Osteoblast (primary cell): ENCODE data around the gene CASP6. TPM values are rescaled to one million over a fixed set of nuclear protein-coding genes. Genes with fewer than 3 reads are reported as not detected.

Source experiments
- DNase-seq: peaks from one replicate; pipeline ENCODE4 v3.0.0; 2011; ENCODE audit warnings: low spot score, mixed read lengths; ENCODE audit not compliant: insufficient read length; ENCODE audit errors: missing footprints
- H2AFZ ChIP-seq: 2 replicates; pipeline ENCODE4 v1.6.0; 2011; ENCODE audit warnings: mild to moderate bottlenecking, low read length
- H3K27ac ChIP-seq: 2 replicates; pipeline ENCODE4 v1.5.1; 2011; ENCODE audit warnings: mild to moderate bottlenecking, low read depth, low read length, moderate library complexity
- H3K27me3 ChIP-seq: 2 replicates; pipeline ENCODE4 v1.6.0; 2012; ENCODE audit warnings: mild to moderate bottlenecking, control low read depth, inconsistent platforms, low read length, moderate library complexity; ENCODE audit not compliant: insufficient read depth
- H3K36me3 ChIP-seq: 2 replicates; pipeline ENCODE4 v1.5.1; 2011; ENCODE audit warnings: mild to moderate bottlenecking, low read length, control low read depth, moderate library complexity; ENCODE audit not compliant: insufficient read depth
- H3K4me1 ChIP-seq: 2 replicates; pipeline ENCODE4 v1.5.1; 2011; ENCODE audit warnings: mild to moderate bottlenecking, low read length, control low read depth, moderate library complexity; ENCODE audit not compliant: insufficient read depth
- H3K4me2 ChIP-seq: 2 replicates; pipeline ENCODE4 v1.6.0; 2011; ENCODE audit warnings: mild to moderate bottlenecking, low read length; ENCODE audit not compliant: insufficient read depth
- H3K4me3 ChIP-seq: fragments of 200-600 bp; sonication (generic); 3 replicates; pipeline ENCODE4 v1.5.1; 2012; ENCODE audit warnings: mild to moderate bottlenecking, low read length, inconsistent platforms; ENCODE audit not compliant: insufficient read depth
- H3K79me2 ChIP-seq: 2 replicates; pipeline ENCODE4 v1.6.0; 2012; ENCODE audit warnings: mild to moderate bottlenecking, low read length, control low read depth, inconsistent platforms; ENCODE audit not compliant: insufficient read depth
- H3K9me3 ChIP-seq: 2 replicates; pipeline ENCODE4 v1.5.1; 2011; ENCODE audit warnings: low read depth, low read length, control low read depth
- H4K20me1 ChIP-seq: 2 replicates; pipeline ENCODE4 v1.6.0; 2012; ENCODE audit warnings: mild to moderate bottlenecking, low read length, control low read depth; ENCODE audit not compliant: insufficient read depth
- total RNA-seq: library from RNA; depleted of rRNA; stranded (reverse); fragments of >200 nt; gene quantifications from 2 replicates; pipeline ENCODE4 v1.2.3, GENCODE V29; 2012
- TF ChIP-seq, protein P1 (sequence below): IDR thresholded peaks from 2 replicates; pipeline ENCODE4 v1.5.1; 2011; ENCODE audit warnings: mild to moderate bottlenecking, low read depth, low read length, moderate library complexity; ENCODE audit errors: extremely low read depth

Gene CASP6
- total RNA-seq, 1 donor: 25.3 TPM

DNA sequence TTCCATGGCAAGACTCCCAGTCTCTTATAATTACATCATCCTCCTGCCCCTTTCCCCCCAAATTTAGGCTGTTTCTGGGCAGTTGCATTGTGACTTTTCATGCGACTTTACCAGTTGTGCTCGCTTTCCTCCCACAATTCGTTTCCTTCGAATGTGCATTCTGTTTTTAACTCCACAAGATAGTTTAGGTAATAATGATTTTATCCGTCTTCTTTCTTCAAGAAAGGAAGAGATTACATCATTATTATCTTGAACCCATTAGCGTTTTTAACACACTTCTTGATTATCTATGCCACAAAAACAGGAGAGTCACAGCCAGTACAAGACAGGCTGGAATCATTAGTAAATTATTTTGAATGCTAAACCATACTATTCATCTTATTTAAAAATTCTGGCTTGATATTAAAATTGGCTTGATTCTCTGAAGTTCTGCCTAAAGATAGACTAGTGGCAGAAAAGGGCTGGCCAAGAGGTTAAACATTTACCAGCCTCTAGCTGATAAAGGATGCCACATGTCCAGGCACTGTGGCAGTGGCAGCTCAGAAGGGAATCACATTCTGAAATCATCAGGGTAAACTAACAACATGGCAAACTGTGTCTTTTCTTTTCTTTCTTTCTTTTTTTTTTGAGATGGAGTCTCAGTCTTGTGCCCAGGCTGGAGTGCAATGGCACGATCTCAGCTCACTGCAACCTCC, 46.3 kb upstream of the CASP6 start:
- H3K4me3 ChIP-seq: no peak overlapping the region
- no peaks in the 10 kb centered on the region for H4K20me1 ChIP-seq
- TF ChIP-seq, protein P1, sequence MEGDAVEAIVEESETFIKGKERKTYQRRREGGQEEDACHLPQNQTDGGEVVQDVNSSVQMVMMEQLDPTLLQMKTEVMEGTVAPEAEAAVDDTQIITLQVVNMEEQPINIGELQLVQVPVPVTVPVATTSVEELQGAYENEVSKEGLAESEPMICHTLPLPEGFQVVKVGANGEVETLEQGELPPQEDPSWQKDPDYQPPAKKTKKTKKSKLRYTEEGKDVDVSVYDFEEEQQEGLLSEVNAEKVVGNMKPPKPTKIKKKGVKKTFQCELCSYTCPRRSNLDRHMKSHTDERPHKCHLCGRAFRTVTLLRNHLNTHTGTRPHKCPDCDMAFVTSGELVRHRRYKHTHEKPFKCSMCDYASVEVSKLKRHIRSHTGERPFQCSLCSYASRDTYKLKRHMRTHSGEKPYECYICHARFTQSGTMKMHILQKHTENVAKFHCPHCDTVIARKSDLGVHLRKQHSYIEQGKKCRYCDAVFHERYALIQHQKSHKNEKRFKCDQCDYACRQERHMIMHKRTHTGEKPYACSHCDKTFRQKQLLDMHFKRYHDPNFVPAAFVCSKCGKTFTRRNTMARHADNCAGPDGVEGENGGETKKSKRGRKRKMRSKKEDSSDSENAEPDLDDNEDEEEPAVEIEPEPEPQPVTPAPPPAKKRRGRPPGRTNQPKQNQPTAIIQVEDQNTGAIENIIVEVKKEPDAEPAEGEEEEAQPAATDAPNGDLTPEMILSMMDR: no peak
- no peak overlapping the region for H3K4me2 ChIP-seq
- H3K79me2 ChIP-seq: no peaks in the 10 kb centered on the region
- no peak overlapping the region for H3K27ac ChIP-seq
- H2AFZ ChIP-seq: no peak overlapping the region
- H3K4me1 ChIP-seq: no peaks in the 10 kb centered on the region
- no peak for DNase-seq
- no peaks in the 10 kb centered on the region for H3K9me3 ChIP-seq
- no peaks in the 10 kb centered on the region for H3K27me3 ChIP-seq
- no peaks in the 10 kb centered on the region for H3K36me3 ChIP-seq

DNA sequence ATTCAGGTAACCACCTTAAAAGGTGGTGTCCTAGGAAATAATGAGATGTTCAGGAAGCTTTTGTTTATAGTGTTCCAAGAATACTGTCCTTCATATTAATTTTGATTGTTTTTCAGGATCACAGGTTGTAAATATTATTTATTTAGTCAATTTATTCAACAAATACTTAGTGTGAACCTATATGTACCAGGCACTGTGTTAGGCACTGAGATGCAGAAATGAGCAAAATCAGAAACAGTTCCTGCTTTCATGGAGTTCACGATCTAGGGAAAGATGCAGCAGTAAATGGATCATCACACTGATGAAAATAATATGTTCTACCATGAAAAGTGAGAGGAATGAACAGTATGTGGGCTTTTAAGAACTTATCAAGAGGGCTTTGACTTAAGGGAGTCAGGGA, 44.9 kb upstream of the CASP6 start:
- Histone ChIP-seq H3K4me2 (no peak overlapping the region), H3K4me3 (no peak overlapping the region), H3K27ac (no peak overlapping the region), H2AFZ (no peak overlapping the region), H4K20me1 (no peaks in the 10 kb centered on the region), H3K36me3 (no peaks in the 10 kb centered on the region), H3K4me1 (no peaks in the 10 kb centered on the region), H3K9me3 (no peaks in the 10 kb centered on the region), H3K27me3 (no peaks in the 10 kb centered on the region), H3K79me2 (no peaks in the 10 kb centered on the region)
- TF ChIP-seq, protein P1: no peak
- no peak for DNase-seq

DNA sequence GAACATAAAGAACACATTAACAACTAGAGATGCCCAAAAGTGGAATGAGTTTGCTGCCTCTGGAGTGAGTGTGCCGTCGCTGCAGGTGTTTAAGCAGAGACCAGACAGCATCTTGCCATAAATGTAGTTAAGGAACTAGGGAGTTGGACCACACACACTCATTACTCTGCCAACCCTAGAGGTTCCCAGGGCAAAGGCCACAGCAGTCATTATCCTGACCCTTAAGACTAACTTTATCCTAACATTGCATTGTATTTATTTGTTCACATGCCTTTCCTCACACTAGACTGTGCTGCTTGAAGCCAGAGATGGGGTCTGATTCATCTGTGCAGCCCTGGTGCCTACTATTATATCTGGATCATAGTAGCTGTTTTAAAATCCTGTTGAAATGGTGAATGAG, 43.5 kb upstream of the CASP6 start:
- Histone ChIP-seq H3K9me3 (no peaks in the 10 kb centered on the region), H3K27me3 (no peaks in the 10 kb centered on the region), H3K36me3 (no peaks in the 10 kb centered on the region), H3K4me3 (no peak overlapping the region), H2AFZ (no peak overlapping the region), H3K4me2 (no peak overlapping the region), H3K27ac (no peak overlapping the region), H4K20me1 (no peaks in the 10 kb centered on the region), H3K79me2 (no peaks in the 10 kb centered on the region), H3K4me1 (no peaks in the 10 kb centered on the region)
- TF ChIP-seq, protein P1: no peak
- no peak for DNase-seq

DNA sequence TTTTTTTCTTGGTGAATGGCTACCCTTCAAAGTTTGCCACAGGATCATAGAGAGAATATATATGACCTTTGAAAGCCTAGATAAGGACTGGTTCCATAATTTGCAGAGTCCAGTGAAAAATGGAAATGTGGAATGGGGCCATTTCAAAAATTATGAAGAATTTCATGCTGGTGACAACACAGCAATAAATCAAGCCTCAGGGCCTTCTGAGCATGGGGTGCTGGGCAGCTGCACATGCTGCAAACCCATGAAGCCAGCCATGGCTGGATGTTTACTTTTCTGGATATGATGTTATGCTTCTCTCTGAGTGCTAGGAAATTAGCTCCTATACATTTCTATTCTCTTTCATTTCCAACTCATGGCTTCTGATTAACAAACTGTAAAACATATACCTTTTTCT, 42.6 kb upstream of the CASP6 start:
- Histone ChIP-seq H2AFZ (no peak overlapping the region), H3K4me1 (no peaks in the 10 kb centered on the region), H3K9me3 (no peaks in the 10 kb centered on the region), H3K27ac (no peak overlapping the region), H4K20me1 (no peaks in the 10 kb centered on the region), H3K4me3 (no peak overlapping the region), H3K79me2 (no peaks in the 10 kb centered on the region), H3K27me3 (no peaks in the 10 kb centered on the region), H3K36me3 (no peaks in the 10 kb centered on the region), H3K4me2 (no peak overlapping the region)
- no peak for DNase-seq
- TF ChIP-seq, protein P1: no peak
